ENCODE data around the gene ALK.

GRCh38 chr2:29775937-29776336, 145.4 kb downstream of the ALK start:
- TF ChIP-seq CTCF (conservative IDR thresholded peaks at IDR 0.05; ENCODE audit: low read depth, low read length) (no peak), EZH2 (IDR thresholded peaks at IDR 0.05; ENCODE audit: low read length, unreplicated experiment) (no peak)
